H9 (cell line): ENCODE measurements around the gene RINT1. TPM values are rescaled to one million over a fixed set of nuclear protein-coding genes. Genes with fewer than 3 reads are reported as not detected.

ENCODE experiments used
- DNase-seq: peaks from one replicate; pipeline ENCODE4 v3.0.0-alpha.2; 2017
- H2AFZ ChIP-seq: one replicate; pipeline ENCODE4 v1.6.1; 2013; ENCODE audit warnings: mild to moderate bottlenecking, low read length, control low read depth, moderate library complexity
- H2AK5ac ChIP-seq: 2 replicates; pipeline ENCODE4 v1.6.1; 2013; ENCODE audit warnings: low read length, control low read depth, mixed read lengths; ENCODE audit not compliant: insufficient read length
- H2BK120ac ChIP-seq: one replicate; pipeline ENCODE4 v1.6.1; 2013; ENCODE audit warnings: low read depth, mild to moderate bottlenecking, low read length, control low read depth, inconsistent platforms; ENCODE audit not compliant: poor library complexity, severe bottlenecking
- H2BK12ac ChIP-seq: 2 replicates; pipeline ENCODE4 v1.6.1; 2013; ENCODE audit warnings: low read length, control low read depth, mixed read lengths, low read depth; ENCODE audit not compliant: insufficient read length
- H2BK15ac ChIP-seq: 2 replicates; pipeline ENCODE4 v1.6.1; 2013; ENCODE audit warnings: low read depth, low read length, control low read depth
- H2BK20ac ChIP-seq: one replicate; pipeline ENCODE4 v1.6.1; 2013; ENCODE audit warnings: low read depth, mild to moderate bottlenecking, low read length, control low read depth, inconsistent platforms; ENCODE audit not compliant: poor library complexity, severe bottlenecking
- H2BK5ac ChIP-seq: 2 replicates; pipeline ENCODE4 v1.6.1; 2013; ENCODE audit warnings: low read length, control low read depth, mixed read lengths; ENCODE audit not compliant: insufficient read length
- H3K14ac ChIP-seq: 2 replicates; pipeline ENCODE4 v1.6.1; 2013; ENCODE audit warnings: low read length, control low read depth; ENCODE audit not compliant: insufficient read depth
- H3K18ac ChIP-seq: 2 replicates; pipeline ENCODE4 v1.6.1; 2013; ENCODE audit warnings: low read depth, mild to moderate bottlenecking, mixed read lengths, low read length, control low read depth; ENCODE audit not compliant: insufficient read length
- H3K23ac ChIP-seq: 2 replicates; pipeline ENCODE4 v1.6.1; 2013; ENCODE audit warnings: low read length, control low read depth, mixed read lengths, low read depth; ENCODE audit not compliant: insufficient read length
- H3K23me2 ChIP-seq: 2 replicates; pipeline ENCODE4 v1.6.1; 2013; ENCODE audit warnings: low read depth, mild to moderate bottlenecking, mixed read lengths, low read length, control low read depth; ENCODE audit not compliant: insufficient read length, poor library complexity, severe bottlenecking
- H3K27ac ChIP-seq: 2 replicates; pipeline ENCODE4 v1.5.1; 2013; ENCODE audit warnings: low read length, control low read depth, mixed read lengths, low read depth; ENCODE audit not compliant: insufficient read length
- H3K27me3 ChIP-seq: 2 replicates; pipeline ENCODE4 v1.6.1; 2013; ENCODE audit warnings: low read length, control low read depth, inconsistent platforms; ENCODE audit not compliant: insufficient read depth
- H3K4ac ChIP-seq: 2 replicates; pipeline ENCODE4 v1.6.1; 2013; ENCODE audit warnings: low read depth, mild to moderate bottlenecking, control low read depth, inconsistent platforms, low read length, moderate library complexity
- H3K4me1 ChIP-seq: 2 replicates; pipeline ENCODE4 v1.6.1; 2013; ENCODE audit warnings: low read length, control low read depth, inconsistent platforms; ENCODE audit not compliant: insufficient read depth
- H3K4me2 ChIP-seq: 2 replicates; pipeline ENCODE4 v1.6.1; 2013; ENCODE audit warnings: low read length, control low read depth, mixed read lengths; ENCODE audit not compliant: insufficient read length, insufficient read depth
- H3K56ac ChIP-seq: 2 replicates; pipeline ENCODE4 v1.6.1; 2013; ENCODE audit warnings: low read depth, mild to moderate bottlenecking, mixed read lengths, low read length, control low read depth; ENCODE audit not compliant: insufficient read length
- H3K79me1 ChIP-seq: 2 replicates; pipeline ENCODE4 v1.6.1; 2013; ENCODE audit warnings: low read depth, mild to moderate bottlenecking, moderate library complexity, low read length, control low read depth, inconsistent platforms; ENCODE audit not compliant: insufficient read depth, poor library complexity, severe bottlenecking
- H3K79me2 ChIP-seq: 2 replicates; pipeline ENCODE4 v1.6.1; 2013; ENCODE audit warnings: low read length, control low read depth, inconsistent platforms; ENCODE audit not compliant: insufficient read depth
- H3K9ac ChIP-seq: 2 replicates; pipeline ENCODE4 v1.6.1; 2013; ENCODE audit warnings: low read length, control low read depth, mixed read lengths; ENCODE audit not compliant: insufficient read length; ENCODE audit errors: extremely low read depth
- H3K9me3 ChIP-seq: one replicate; pipeline ENCODE4 v1.6.1; 2013; ENCODE audit warnings: low read depth, low read length, inconsistent platforms; ENCODE audit not compliant: control insufficient read depth
- H3T11ph ChIP-seq: one replicate; pipeline ENCODE4 v1.6.1; 2013; ENCODE audit warnings: mild to moderate bottlenecking, low read length, control low read depth, inconsistent platforms
- H4K20me1 ChIP-seq: one replicate; pipeline ENCODE4 v1.6.1; 2013; ENCODE audit not compliant: control insufficient read depth, insufficient read length, insufficient read depth
- H4K5ac ChIP-seq: 2 replicates; pipeline ENCODE4 v1.6.1; 2013; ENCODE audit warnings: low read depth, mild to moderate bottlenecking, mixed read lengths, low read length, control low read depth; ENCODE audit not compliant: insufficient read length
- H4K8ac ChIP-seq: replicated peaks from 2 replicates; pipeline ENCODE4 v1.6.1; 2013; ENCODE audit warnings: low read length, control low read depth, mixed read lengths, low read depth; ENCODE audit not compliant: insufficient read length
- H4K91ac ChIP-seq: 2 replicates; pipeline ENCODE4 v1.6.1; 2013; ENCODE audit warnings: low read depth, mild to moderate bottlenecking, moderate library complexity, mixed read lengths, low read length, control low read depth; ENCODE audit not compliant: insufficient read length
- H3K27ac Mint-ChIP-seq, 3 experiments: 2 replicates in 2 of 3; 3 replicates in 1 of 3; pipeline ENCODE4 v1.8.0; 2020 to 2021; ENCODE audit warnings: mixed read lengths in 3 of 3, mild to moderate bottlenecking in 1 of 3, moderate library complexity in 1 of 3
- H3K27me3 Mint-ChIP-seq: 2 replicates; pipeline ENCODE4 v1.8.0; 2021; ENCODE audit warnings: low read depth, mild to moderate bottlenecking, moderate library complexity, mixed read lengths
- H3K36me3 Mint-ChIP-seq, 3 experiments: 2 replicates in 2 of 3; 3 replicates in 1 of 3; pipeline ENCODE4 v1.8.0; 2020 to 2021; ENCODE audit warnings: low read depth in 3 of 3, mixed read lengths in 3 of 3; ENCODE audit not compliant: insufficient read depth in 1 of 3
- H3K4me1 Mint-ChIP-seq, 2 experiments: 2 replicates each; pipeline ENCODE4 v1.8.0; 2020; ENCODE audit warnings: mixed read lengths in 2 of 2
- H3K4me3 Mint-ChIP-seq, 2 experiments: 2 replicates in 1 of 2; 3 replicates in 1 of 2; pipeline ENCODE4 v1.8.0; 2020 to 2021; ENCODE audit warnings: mild to moderate bottlenecking in 2 of 2, mixed read lengths in 2 of 2, moderate library complexity in 1 of 2
- H3K9me3 Mint-ChIP-seq, 2 experiments: 2 replicates in 1 of 2; 3 replicates in 1 of 2; pipeline ENCODE4 v1.8.0; 2020; ENCODE audit warnings: mild to moderate bottlenecking in 2 of 2, mixed read lengths in 2 of 2, moderate library complexity in 1 of 2
- WGBS: extraction: QIAGEN DNeasy Blood & Tissue Kit; methylation state at CpG from one replicate; pipeline ENCODE4 v1.1.7; 2013; ENCODE audit warnings: missing lambda C conversion rate, low lambda C conversion rate, mixed read lengths; ENCODE audit not compliant: insufficient read length; ENCODE audit errors: extremely low coverage; 5-methylcytosine and 5-hydroxymethylcytosine counted together
- total RNA-seq: library from RNA; stranded (reverse); gene quantifications from 2 replicates; pipeline ENCODE4 v1.2.1, GENCODE V29; 2021
- TF ChIP-seq, protein P1 (sequence below): fragments of 200-600 bp; sonication (generic); conservative IDR thresholded peaks from 3 replicates; pipeline ENCODE4 v1.8.0; 2021; ENCODE audit warnings: antibody characterized with exemption, mild to moderate bottlenecking

Gene RINT1
- total RNA-seq, 1 experiment from 2014 or later = 21.5 TPM

- TF ChIP-seq, protein P1, sequence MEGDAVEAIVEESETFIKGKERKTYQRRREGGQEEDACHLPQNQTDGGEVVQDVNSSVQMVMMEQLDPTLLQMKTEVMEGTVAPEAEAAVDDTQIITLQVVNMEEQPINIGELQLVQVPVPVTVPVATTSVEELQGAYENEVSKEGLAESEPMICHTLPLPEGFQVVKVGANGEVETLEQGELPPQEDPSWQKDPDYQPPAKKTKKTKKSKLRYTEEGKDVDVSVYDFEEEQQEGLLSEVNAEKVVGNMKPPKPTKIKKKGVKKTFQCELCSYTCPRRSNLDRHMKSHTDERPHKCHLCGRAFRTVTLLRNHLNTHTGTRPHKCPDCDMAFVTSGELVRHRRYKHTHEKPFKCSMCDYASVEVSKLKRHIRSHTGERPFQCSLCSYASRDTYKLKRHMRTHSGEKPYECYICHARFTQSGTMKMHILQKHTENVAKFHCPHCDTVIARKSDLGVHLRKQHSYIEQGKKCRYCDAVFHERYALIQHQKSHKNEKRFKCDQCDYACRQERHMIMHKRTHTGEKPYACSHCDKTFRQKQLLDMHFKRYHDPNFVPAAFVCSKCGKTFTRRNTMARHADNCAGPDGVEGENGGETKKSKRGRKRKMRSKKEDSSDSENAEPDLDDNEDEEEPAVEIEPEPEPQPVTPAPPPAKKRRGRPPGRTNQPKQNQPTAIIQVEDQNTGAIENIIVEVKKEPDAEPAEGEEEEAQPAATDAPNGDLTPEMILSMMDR = no peak
- Mint-ChIP-seq H3K36me3 (peaks cover 4 to 11% (median 9%) of the 10 kb centered on the region in 3 experiments), H3K4me1 (peaks cover 0 to 3% of the 10 kb centered on the region in 2 experiments; a peak in 2 of 4 replicates), H3K27me3 (no peaks in the 10 kb centered on the region), H3K9me3 (peaks cover 9 to 13% of the 10 kb centered on the region in 2 experiments), H3K27ac (peak overlapping the region in 2 of 3 experiments; percentile 25 to 83; a peak in 3 of 7 replicates), H3K4me3 (no peak overlapping the region)
- no peak overlapping the region for H2BK20ac ChIP-seq
- H4K5ac ChIP-seq = no peak overlapping the region
- H2BK15ac ChIP-seq = no peak overlapping the region
- H4K8ac ChIP-seq = no peak overlapping the region
- WGBS = no CpG with 5 or more reads among the region's 12 CpGs
- H2AFZ ChIP-seq = no peak overlapping the region
- H2BK120ac ChIP-seq = no peak overlapping the region
- H3K79me1 ChIP-seq = no peaks in the 10 kb centered on the region
- no peak overlapping the region for H3K23ac ChIP-seq
- H3K18ac ChIP-seq = no peak overlapping the region
- H4K20me1 ChIP-seq = no peaks in the 10 kb centered on the region
- H3K9ac ChIP-seq = no peak overlapping the region
- no peaks in the 10 kb centered on the region for H3K79me2 ChIP-seq
- no peak overlapping the region for H4K91ac ChIP-seq
- H3K27ac ChIP-seq = no peak overlapping the region
- H2BK5ac ChIP-seq = no peak overlapping the region
- H3K56ac ChIP-seq = no peak overlapping the region
- no peaks in the 10 kb centered on the region for H3K27me3 ChIP-seq
- H3K14ac ChIP-seq = peak overlapping the region; percentile 61; the same call in 1 of the 2 replicates
- no peak overlapping the region for H3K4ac ChIP-seq
- no peak overlapping the region for H2BK12ac ChIP-seq
- no peaks in the 10 kb centered on the region for H3K23me2 ChIP-seq
- H3K4me1 ChIP-seq = no peaks in the 10 kb centered on the region
- no peak for DNase-seq
- H3T11ph ChIP-seq = no peak overlapping the region
- H2AK5ac ChIP-seq = no peak overlapping the region
- H3K9me3 ChIP-seq = no peaks in the 10 kb centered on the region
- H3K4me2 ChIP-seq = no peak overlapping the region
Measured at GRCh38 chr7:105587909-105588635, 56.1 kb downstream of the RINT1 start.
